Measurements from ENCODE around the gene TNPO1. TPM values are rescaled to one million over a fixed set of nuclear protein-coding genes. Genes with fewer than 3 reads are reported as not detected.

Gene TNPO1
- polyA plus RNA-seq, 1 experiment = 134 TPM

DNA sequence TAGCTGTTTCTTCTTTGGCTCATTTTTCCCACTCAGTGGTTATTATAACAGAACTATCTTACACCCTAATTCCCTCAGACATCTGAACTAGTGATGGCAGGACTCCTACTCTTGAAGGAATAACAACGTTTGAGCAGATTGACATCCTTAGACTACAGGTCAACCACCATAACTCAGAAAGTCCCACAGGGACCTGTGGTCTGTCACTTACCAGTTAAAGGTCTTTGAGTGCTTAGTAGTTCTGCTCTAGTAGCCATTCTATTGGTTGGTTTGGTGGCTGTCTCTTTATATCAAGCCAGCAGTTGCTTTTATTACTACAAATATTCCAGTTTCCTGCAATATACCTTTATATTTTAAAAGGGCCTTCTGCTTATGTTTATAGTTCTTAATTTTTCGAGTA, 72.1 kb downstream of the TNPO1 start:
- ChIA-PET CTCF (no interaction called here), POLR2A (no interaction called here)
- TF ChIP-seq, protein P1, sequence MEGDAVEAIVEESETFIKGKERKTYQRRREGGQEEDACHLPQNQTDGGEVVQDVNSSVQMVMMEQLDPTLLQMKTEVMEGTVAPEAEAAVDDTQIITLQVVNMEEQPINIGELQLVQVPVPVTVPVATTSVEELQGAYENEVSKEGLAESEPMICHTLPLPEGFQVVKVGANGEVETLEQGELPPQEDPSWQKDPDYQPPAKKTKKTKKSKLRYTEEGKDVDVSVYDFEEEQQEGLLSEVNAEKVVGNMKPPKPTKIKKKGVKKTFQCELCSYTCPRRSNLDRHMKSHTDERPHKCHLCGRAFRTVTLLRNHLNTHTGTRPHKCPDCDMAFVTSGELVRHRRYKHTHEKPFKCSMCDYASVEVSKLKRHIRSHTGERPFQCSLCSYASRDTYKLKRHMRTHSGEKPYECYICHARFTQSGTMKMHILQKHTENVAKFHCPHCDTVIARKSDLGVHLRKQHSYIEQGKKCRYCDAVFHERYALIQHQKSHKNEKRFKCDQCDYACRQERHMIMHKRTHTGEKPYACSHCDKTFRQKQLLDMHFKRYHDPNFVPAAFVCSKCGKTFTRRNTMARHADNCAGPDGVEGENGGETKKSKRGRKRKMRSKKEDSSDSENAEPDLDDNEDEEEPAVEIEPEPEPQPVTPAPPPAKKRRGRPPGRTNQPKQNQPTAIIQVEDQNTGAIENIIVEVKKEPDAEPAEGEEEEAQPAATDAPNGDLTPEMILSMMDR (IDR thresholded peaks at IDR 0.05; ENCODE audit: low read depth, low read length) = no peak
- Histone ChIP-seq H3K27me3 (ENCODE audit: control insufficient read depth, insufficient read depth, low read length) (no peaks in the 10 kb centered on the region), H3K27ac (ENCODE audit: low read depth, low read length) (no peak overlapping the region), H3K4me3 (ENCODE audit: low read depth, low read length) (no peak overlapping the region), H3K9me3 (ENCODE audit: control insufficient read depth, insufficient read depth, low read length) (no peaks in the 10 kb centered on the region)
- DNase-seq (ENCODE audit: low read depth, low spot score) = no peak

- CTCF ChIA-PET = interaction anchor here (0.7 kb wide), 1 partner anchor 522 kb away, joined by 3 read pairs; no protein-coding TSS in a partner anchor
- no peaks in the 10 kb centered on the region for H3K9me3 ChIP-seq (ENCODE audit: control insufficient read depth, insufficient read depth, low read length)
- H3K27me3 ChIP-seq (ENCODE audit: control insufficient read depth, insufficient read depth, low read length) = no peaks in the 10 kb centered on the region
- no peak for DNase-seq (ENCODE audit: low read depth, low spot score)
- TF ChIP-seq, protein P1 (IDR thresholded peaks at IDR 0.05; ENCODE audit: low read depth, low read length) = no peak
- no peak overlapping the region for H3K4me3 ChIP-seq (ENCODE audit: low read depth, low read length)
- POLR2A ChIA-PET = interaction anchor here (0.6 kb wide), 1 partner anchor 314 kb away, joined by 8 read pairs; no protein-coding TSS in a partner anchor
- H3K27ac ChIP-seq (ENCODE audit: low read depth, low read length) = no peak overlapping the region
These were observed 72.9 kb downstream of the TNPO1 start for GRCh38 chr5:72889324-72889723.

DNA sequence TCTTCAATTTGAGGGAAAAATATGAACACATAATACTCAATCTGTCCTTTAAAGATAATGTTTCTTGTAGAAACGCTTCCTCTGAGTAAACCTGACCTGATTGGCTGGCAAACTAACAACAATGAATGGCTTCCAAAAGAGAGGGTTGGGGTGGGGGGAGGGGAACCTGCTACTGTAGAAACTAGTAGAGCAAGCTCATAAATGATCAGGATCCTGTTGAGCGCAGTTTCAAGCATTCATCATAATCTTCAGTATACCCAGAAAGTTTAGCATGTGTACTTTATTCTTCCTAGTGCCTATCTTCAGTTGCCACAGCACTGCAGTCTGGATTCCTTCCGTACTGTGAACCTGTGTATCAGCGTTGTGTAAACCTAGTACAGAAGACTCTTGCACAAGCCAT, 76.4 kb downstream of the TNPO1 start:
- TF ChIP-seq, protein P1 (IDR thresholded peaks at IDR 0.05; ENCODE audit: low read depth, low read length) = no peak
- ChIA-PET POLR2A (no interaction called here), CTCF (no interaction called here)
- Histone ChIP-seq H3K27me3 (ENCODE audit: control insufficient read depth, insufficient read depth, low read length) (no peaks in the 10 kb centered on the region), H3K9me3 (ENCODE audit: control insufficient read depth, insufficient read depth, low read length) (no peaks in the 10 kb centered on the region), H3K4me3 (ENCODE audit: low read depth, low read length) (no peak overlapping the region), H3K27ac (ENCODE audit: low read depth, low read length) (no peak overlapping the region)
- no peak for DNase-seq (ENCODE audit: low read depth, low spot score)

DNA sequence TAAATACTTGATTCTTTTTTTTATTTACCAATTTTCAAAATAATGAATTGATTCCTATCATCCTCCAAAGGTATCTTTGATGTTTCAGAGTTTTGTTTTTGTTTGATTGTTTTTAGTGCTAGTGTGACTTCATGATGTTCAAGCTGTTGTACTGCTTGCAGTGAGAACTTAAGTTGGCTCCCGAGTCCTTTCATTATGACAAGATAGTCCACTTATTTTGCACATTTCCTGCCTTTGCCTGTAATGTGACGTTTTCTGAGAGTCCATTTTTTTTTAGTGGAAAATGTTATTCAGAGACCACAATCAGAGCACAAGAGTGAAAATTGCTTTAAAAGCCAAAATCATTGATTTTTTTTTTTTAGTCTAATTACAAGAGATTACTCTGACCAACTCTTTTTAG, 79.3 kb downstream of the TNPO1 start:
- Histone ChIP-seq H3K9me3 (ENCODE audit: control insufficient read depth, insufficient read depth, low read length) (no peaks in the 10 kb centered on the region), H3K27ac (ENCODE audit: low read depth, low read length) (no peak overlapping the region), H3K4me3 (ENCODE audit: low read depth, low read length) (no peak overlapping the region), H3K27me3 (ENCODE audit: control insufficient read depth, insufficient read depth, low read length) (no peaks in the 10 kb centered on the region)
- no peak for DNase-seq (ENCODE audit: low read depth, low spot score)
- CTCF ChIA-PET = no interaction called here
- POLR2A ChIA-PET = no interaction called here
- TF ChIP-seq, protein P1 (IDR thresholded peaks at IDR 0.05; ENCODE audit: low read depth, low read length) = no peak

DNA sequence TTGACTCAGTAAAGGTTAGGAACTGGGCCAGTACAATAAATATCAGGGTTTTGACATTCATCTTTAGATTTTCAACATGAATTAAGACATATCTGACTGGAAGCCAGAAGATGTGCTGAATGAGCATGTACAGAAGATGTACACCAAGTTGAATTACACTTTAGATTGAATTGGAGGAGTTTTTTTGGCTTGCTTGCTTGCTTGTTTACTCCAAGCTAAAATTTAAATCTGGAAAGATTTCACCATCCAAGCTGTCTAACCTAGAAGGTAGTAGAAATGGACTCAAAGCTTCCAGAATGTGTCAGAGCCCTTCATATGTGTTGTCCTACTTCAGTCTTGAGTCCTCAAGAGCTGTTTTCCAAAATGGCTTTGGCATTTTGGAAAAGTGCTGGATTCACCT, 90.3 kb downstream of the TNPO1 start:
- H3K27ac ChIP-seq (ENCODE audit: low read depth, low read length) = no peak overlapping the region
- H3K27me3 ChIP-seq (ENCODE audit: control insufficient read depth, insufficient read depth, low read length) = no peaks in the 10 kb centered on the region
- no peak for DNase-seq (ENCODE audit: low read depth, low spot score)
- ChIA-PET CTCF (interaction anchor here (0.9 to 1.3 kb wide), 2 partner anchors 9 to 296 kb away, joined by 3 to 7 read pairs; no protein-coding TSS in a partner anchor), POLR2A (interaction anchor here (0.5 kb wide), 1 partner anchor 50 kb away, joined by 3 read pairs; no protein-coding TSS in a partner anchor)
- TF ChIP-seq, protein P1 (IDR thresholded peaks at IDR 0.05; ENCODE audit: low read depth, low read length) = no peak
- no peak overlapping the region for H3K4me3 ChIP-seq (ENCODE audit: low read depth, low read length)
- H3K9me3 ChIP-seq (ENCODE audit: control insufficient read depth, insufficient read depth, low read length) = no peaks in the 10 kb centered on the region

All from AG04450 (cell line).